Endothelial cell (in vitro differentiated cells): ENCODE measurements around the gene PANK1. TPM values are rescaled to one million over a fixed set of nuclear protein-coding genes. Genes with fewer than 3 reads are reported as not detected.

ENCODE experiments used
- DNase-seq: peaks from one replicate; pipeline ENCODE4 v3.0.0; 2021; ENCODE audit warnings: low spot score
- H3K27ac Mint-ChIP-seq: one replicate; pipeline ENCODE4 v1.8.0; 2021; ENCODE audit warnings: mixed read lengths, inconsistent platforms; ENCODE audit not compliant: unreplicated experiment
- H3K27me3 Mint-ChIP-seq: one replicate; pipeline ENCODE4 v1.8.0; 2021; ENCODE audit warnings: mild to moderate bottlenecking, moderate library complexity, mixed read lengths, inconsistent platforms; ENCODE audit not compliant: unreplicated experiment
- H3K36me3 Mint-ChIP-seq: one replicate; pipeline ENCODE4 v1.8.0; 2021; ENCODE audit warnings: mild to moderate bottlenecking, low read depth, mixed read lengths, inconsistent platforms; ENCODE audit not compliant: unreplicated experiment
- H3K4me1 Mint-ChIP-seq: one replicate; pipeline ENCODE4 v1.8.0; 2021; ENCODE audit warnings: mild to moderate bottlenecking, mixed read lengths, inconsistent platforms; ENCODE audit not compliant: unreplicated experiment
- H3K4me3 Mint-ChIP-seq: one replicate; pipeline ENCODE4 v1.8.0; 2021; ENCODE audit warnings: mild to moderate bottlenecking, mixed read lengths, inconsistent platforms; ENCODE audit not compliant: unreplicated experiment
- H3K9me3 Mint-ChIP-seq: one replicate; pipeline ENCODE4 v1.8.0; 2021; ENCODE audit warnings: mixed read lengths, inconsistent platforms; ENCODE audit not compliant: unreplicated experiment
- total RNA-seq: library from RNA; stranded (reverse); fragmentation: NEBNext Ultra II Directional; extraction: Animal tissue kit (Norgen Biotek cat#: 25700); gene quantifications from one replicate; pipeline ENCODE4 v1.2.1, GENCODE V29; 2021; ENCODE audit not compliant: unreplicated experiment
- TF ChIP-seq, protein P1 (sequence below): fragments of 200-600 bp; sonication (generic); IDR thresholded peaks from one replicate; pipeline ENCODE4 v1.5.0; 2021; ENCODE audit warnings: antibody characterized with exemption; ENCODE audit not compliant: unreplicated experiment

PANK1 gene
- total RNA-seq, 1 donor from 2014 or later = 16.2 TPM

DNA sequence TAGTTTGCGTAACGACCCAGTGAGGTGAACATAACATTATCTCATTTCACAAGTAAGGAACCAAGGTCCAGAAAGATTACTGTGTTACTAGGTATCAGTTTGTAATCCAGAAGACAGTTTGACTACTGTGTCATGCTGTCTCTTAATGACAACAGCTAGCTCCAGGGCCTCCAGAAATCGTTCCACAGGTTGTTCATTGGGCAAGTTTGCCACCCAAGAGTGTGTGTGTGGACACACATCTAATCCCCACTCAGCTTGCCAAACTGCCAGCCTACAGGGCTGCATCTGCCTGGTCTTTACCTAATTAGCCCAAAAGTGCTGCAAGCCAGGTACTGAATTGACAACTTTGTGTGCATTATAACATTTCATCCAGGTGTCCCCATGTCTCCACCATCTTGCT is 81.7 kb downstream of the PANK1 start:
- Mint-ChIP-seq H3K4me3 (no peak overlapping the region), H3K27me3 (peaks cover 1% of the 10 kb centered on the region), H3K9me3 (no peaks in the 10 kb centered on the region), H3K36me3 (no peaks in the 10 kb centered on the region), H3K27ac (no peak overlapping the region), H3K4me1 (no peaks in the 10 kb centered on the region)
- no peak for DNase-seq
- TF ChIP-seq, protein P1, sequence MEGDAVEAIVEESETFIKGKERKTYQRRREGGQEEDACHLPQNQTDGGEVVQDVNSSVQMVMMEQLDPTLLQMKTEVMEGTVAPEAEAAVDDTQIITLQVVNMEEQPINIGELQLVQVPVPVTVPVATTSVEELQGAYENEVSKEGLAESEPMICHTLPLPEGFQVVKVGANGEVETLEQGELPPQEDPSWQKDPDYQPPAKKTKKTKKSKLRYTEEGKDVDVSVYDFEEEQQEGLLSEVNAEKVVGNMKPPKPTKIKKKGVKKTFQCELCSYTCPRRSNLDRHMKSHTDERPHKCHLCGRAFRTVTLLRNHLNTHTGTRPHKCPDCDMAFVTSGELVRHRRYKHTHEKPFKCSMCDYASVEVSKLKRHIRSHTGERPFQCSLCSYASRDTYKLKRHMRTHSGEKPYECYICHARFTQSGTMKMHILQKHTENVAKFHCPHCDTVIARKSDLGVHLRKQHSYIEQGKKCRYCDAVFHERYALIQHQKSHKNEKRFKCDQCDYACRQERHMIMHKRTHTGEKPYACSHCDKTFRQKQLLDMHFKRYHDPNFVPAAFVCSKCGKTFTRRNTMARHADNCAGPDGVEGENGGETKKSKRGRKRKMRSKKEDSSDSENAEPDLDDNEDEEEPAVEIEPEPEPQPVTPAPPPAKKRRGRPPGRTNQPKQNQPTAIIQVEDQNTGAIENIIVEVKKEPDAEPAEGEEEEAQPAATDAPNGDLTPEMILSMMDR = no peak

DNA sequence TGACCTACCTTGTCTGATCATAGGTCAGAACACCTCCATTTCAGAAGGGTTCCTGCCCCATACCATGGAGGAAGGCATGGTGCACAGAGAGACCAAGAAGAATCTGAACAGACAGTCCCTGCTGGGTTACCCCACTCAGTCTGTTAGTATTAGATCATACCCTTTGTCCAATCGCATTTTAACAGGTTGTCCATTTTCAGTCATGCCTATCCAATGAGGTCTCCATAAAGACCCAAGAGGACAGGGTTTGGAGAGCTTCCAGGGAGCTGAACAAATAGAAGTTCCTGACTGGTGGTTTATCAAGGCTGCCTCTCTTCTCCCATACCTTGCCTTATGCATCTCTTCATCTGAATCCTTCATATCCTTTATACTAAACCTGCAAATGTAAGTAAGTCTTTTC is 88.4 kb downstream of the PANK1 start:
- H3K4me3 Mint-ChIP-seq = no peak overlapping the region
- H3K27ac Mint-ChIP-seq = no peak overlapping the region
- no peaks in the 10 kb centered on the region for H3K9me3 Mint-ChIP-seq

DNA sequence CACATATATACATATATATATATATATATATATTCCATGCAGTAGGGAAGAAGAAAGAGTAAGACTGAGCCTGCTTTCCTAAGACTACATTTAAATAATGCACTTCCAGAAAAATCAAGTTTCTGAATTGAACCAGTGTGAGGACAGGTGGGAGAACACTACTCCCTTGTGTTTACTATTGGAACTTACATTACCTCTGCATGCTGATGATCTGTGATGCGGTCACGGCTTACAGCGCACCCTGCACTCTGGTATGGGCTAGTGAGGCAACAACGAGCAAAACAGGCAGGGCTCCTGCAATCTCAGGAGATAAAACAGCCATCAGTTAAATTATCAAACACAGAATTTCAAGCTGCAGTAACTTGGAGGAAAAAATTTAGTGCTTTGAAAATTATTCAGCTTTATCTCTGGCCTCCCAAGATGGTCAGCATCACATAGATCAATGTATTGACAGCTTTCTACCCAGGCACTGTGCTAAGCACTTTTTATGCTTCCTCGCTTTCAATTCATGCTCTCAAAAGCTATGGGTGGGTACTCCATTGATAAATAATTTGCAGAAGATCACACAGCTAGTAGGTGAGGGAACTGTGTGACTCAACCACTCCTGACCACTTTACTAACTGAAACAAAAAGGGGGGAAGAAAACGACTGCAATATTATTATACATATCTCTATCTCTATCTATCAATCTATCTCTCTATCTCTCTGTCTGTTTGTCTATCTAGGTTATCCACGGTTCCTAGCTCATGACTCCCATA is 89.2 kb downstream of the PANK1 start:
- H3K4me1 Mint-ChIP-seq = no peaks in the 10 kb centered on the region
- no peak overlapping the region for H3K27ac Mint-ChIP-seq
- H3K9me3 Mint-ChIP-seq = no peaks in the 10 kb centered on the region
- TF ChIP-seq, protein P1 = no peak
- no peak for DNase-seq
- peaks cover 3% of the 10 kb centered on the region for H3K36me3 Mint-ChIP-seq
- no peak overlapping the region for H3K4me3 Mint-ChIP-seq
- peaks cover 7% of the 10 kb centered on the region for H3K27me3 Mint-ChIP-seq

More for the DNA sequence above, 88.4 kb downstream of the PANK1 start:
- TF ChIP-seq, protein P1 = no peak
- peaks cover 3% of the 10 kb centered on the region for H3K36me3 Mint-ChIP-seq
- peaks cover 6% of the 10 kb centered on the region for H3K27me3 Mint-ChIP-seq
- H3K4me1 Mint-ChIP-seq = no peaks in the 10 kb centered on the region
- DNase-seq = no peak

DNA sequence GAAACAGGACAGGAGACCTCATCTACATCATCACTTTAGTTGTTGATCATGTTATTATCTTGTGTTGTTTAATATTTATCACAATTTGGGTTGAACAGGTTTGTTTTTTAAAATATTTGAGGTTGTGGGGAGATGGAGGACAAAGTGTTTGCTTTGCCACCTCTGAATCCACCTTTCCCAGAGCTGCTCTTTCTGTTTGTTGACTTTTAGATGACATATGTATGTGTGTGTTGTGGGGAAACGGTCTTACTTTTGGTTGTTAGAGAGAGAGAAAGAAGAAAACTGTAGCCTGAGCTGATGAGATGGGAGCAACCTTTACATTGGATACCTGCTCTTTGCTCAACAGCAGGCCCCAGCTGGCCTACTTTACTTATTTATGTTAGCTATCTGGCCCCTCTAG is 90.6 kb downstream of the PANK1 start:
- DNase-seq = no peak
- Mint-ChIP-seq H3K36me3 (peaks cover 3% of the 10 kb centered on the region), H3K27ac (no peak overlapping the region), H3K4me1 (no peaks in the 10 kb centered on the region), H3K4me3 (no peak overlapping the region), H3K27me3 (peaks cover 7% of the 10 kb centered on the region), H3K9me3 (no peaks in the 10 kb centered on the region)
- TF ChIP-seq, protein P1 = no peak

DNA sequence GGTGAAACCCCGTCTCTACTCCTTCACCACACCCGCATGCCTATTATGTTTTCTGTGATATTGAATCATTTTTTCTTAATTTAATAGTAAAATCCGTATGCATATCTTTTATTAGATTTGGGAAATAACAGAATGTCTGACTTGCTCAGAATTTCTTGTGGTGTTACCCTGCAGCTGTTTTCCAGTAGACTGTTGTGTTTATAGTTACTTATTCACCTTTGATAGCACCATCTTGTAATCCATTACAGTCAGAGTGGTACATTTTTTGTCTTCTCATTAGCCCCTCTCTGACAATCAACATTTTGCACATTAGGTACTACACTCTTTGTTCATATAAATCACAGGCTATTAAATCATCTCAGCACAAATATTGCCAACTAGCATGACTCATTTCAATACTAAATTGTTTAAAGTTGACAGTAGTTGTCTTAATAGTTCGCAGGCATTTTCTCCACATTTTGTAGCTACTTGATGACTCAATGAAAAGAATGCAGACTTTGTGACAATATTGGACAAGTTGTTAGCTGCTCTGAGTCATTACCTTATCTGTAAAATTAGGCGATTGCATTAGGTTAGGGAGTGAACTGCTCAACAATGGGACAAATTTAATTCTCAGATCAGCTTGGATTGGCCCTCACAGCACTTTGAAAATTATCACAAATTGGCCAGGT is 91.8 kb downstream of the PANK1 start:
- Mint-ChIP-seq H3K27ac (no peak overlapping the region), H3K27me3 (peaks cover 5% of the 10 kb centered on the region), H3K4me3 (no peak overlapping the region), H3K4me1 (no peaks in the 10 kb centered on the region), H3K36me3 (peaks cover 3% of the 10 kb centered on the region), H3K9me3 (no peaks in the 10 kb centered on the region)
- TF ChIP-seq, protein P1 = no peak
- DNase-seq = no peak
